Uterus (tissue), 2 donors: ENCODE measurements around the gene S100A14.

Experiments used
- POLR2A ChIP-seq, 2 donors: fragments of 450-650 bp; IDR thresholded peaks; one replicate each; pipeline ENCODE4 v1.6.1; 2016; ENCODE audit warnings: antibody characterized with exemption in 2 of 2, mild to moderate bottlenecking in 1 of 2, moderate library complexity in 1 of 2
- TF ChIP-seq, protein P1 (sequence below), 4 experiments: fragments of 200-600 bp in 2 of 4; fragments of 450-650 bp in 2 of 4; sonication (generic) in 2 of 4; IDR thresholded peaks; one replicate each; pipeline ENCODE4 v1.5.1; 2016 to 2019; ENCODE audit warnings: antibody characterized with exemption in 4 of 4, mild to moderate bottlenecking in 2 of 4, moderate library complexity in 1 of 4

DNA sequence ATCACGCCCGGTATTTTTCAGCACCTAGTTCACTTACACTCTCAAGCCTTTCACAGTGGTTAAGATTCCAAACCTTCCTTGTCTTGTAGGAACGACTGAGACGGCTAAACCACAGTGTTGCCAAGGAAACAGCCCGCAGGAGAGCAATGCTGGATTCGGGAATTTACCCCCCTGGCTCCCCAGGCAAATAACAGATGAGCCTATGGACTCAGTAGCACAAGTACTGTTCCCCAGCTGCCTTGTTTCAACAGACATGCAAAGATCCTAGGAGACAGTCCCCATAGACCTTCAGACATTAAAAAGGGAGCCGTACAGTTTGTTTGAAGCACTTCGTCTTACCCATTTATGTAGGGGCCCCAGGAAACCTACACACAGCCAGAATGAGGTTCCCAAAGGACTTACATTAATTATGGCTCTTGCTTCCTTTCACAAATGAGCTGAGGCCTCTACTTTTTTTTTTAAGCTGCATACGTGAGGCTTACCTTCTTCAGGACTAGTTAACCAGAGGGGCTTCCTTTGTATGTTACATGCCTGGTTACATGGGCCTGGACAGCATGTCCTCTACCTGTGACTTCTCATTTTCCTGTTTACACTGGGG lies 45.1 kb upstream of the S100A14 start:
- TF ChIP-seq, protein P1, sequence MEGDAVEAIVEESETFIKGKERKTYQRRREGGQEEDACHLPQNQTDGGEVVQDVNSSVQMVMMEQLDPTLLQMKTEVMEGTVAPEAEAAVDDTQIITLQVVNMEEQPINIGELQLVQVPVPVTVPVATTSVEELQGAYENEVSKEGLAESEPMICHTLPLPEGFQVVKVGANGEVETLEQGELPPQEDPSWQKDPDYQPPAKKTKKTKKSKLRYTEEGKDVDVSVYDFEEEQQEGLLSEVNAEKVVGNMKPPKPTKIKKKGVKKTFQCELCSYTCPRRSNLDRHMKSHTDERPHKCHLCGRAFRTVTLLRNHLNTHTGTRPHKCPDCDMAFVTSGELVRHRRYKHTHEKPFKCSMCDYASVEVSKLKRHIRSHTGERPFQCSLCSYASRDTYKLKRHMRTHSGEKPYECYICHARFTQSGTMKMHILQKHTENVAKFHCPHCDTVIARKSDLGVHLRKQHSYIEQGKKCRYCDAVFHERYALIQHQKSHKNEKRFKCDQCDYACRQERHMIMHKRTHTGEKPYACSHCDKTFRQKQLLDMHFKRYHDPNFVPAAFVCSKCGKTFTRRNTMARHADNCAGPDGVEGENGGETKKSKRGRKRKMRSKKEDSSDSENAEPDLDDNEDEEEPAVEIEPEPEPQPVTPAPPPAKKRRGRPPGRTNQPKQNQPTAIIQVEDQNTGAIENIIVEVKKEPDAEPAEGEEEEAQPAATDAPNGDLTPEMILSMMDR (IDR thresholded peaks at IDR 0.05) = no peak
- TF ChIP-seq POLR2A (IDR thresholded peaks at IDR 0.05) = no peak
